A204.1 (cell line): ENCODE results near the gene CAST.

ENCODE experiments used
- FAIRE-seq: peaks from 2 replicates; lab custom pipeline; 2012; peaks lifted over from hg19 to GRCh38; lab: Jason Lieb, UNC

Gene CAST

GRCh38 chr5:96642281-96642640, 19.9 kb upstream of the CAST start:
- no peak for FAIRE-seq

- FAIRE-seq: no peak
These were observed 17.1 kb upstream of the CAST start for GRCh38 chr5:96645091-96645490.

DNA sequence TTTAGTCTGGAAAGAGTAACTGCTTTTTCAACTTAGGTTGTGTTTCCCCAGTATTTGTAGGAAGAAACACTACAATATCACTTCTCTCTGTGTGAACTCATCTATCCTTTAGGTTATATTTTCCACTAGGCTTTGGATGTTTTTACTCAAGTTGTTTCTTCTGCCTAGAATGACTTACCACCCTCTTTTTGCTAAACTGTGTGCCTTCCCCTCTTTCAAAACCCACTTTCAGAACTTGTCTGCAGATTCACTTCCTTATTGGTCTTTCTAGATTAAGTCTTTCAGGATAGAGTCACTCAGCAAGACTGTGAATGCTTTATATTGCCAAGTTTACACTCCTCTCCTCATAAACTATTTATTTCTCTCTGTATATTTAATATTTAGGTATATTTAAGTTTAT, 14.2 kb upstream of the CAST start:
- no peak for FAIRE-seq

DNA sequence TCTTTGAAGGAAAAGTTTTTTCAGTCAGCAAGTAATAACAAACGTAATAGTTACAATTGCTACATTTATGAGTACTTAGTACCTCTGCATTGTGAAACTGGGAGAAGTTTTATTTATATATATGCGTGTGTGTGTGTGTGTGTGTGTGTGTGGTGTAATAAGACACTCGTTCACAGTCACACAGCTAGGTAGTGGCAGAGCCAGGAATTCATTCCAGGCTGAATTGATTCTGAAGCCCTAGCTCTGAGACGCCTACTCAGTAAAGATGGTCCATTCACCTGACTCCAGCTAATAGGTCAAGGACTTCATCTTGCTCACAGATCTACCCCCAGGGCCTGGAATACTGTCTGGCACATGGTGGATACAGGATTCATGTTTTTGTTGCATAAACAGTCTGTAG, 13.6 kb upstream of the CAST start:
- no peak for FAIRE-seq

- no peak for FAIRE-seq
These were observed 12.9 kb upstream of the CAST start for GRCh38 chr5:96649251-96649662.

DNA sequence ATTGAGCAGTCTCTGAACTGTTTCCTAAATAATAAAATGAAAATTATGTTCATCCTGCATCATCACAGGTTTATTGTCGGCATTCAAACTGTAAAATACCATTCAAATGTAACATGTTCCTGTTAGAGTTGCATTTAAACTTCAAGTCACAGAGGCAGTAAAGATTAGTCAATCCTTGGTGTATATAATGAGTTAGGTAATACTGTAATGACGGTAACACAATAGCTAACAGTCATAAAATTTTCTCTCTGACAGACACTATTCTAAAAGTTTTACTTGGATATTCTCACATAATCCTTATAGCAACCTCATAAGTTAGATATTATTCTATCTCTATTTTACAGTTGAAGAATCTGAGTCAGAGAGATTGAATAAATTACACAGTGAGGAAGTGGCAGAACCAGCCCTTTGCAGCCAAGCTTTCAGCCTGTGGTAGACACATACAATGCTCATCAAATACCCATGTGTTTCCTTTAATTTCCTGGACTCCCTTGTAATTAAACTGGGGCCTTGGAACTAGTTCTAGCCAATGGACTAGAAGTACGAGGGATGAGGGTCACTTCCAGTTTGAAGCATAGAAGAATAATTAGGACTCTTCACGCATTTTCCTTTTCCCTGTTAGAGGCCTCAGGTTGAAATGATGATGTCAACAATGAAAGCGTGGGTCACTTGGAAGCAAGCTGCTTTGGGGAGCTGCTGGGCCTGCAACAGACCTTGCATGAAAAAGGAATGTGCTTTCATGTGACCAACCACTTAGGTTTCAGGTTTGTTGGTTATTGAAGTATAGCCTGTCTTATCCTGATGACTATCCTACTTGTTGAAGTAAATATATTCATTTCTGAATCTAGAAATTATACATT, 12.3 kb upstream of the CAST start:
- FAIRE-seq: no peak

GRCh38 chr5:96651047-96651446, 11.1 kb upstream of the CAST start:
- no peak for FAIRE-seq

GRCh38 chr5:96651948-96652753, 10.0 kb upstream of the CAST start:
- FAIRE-seq: no peak

DNA sequence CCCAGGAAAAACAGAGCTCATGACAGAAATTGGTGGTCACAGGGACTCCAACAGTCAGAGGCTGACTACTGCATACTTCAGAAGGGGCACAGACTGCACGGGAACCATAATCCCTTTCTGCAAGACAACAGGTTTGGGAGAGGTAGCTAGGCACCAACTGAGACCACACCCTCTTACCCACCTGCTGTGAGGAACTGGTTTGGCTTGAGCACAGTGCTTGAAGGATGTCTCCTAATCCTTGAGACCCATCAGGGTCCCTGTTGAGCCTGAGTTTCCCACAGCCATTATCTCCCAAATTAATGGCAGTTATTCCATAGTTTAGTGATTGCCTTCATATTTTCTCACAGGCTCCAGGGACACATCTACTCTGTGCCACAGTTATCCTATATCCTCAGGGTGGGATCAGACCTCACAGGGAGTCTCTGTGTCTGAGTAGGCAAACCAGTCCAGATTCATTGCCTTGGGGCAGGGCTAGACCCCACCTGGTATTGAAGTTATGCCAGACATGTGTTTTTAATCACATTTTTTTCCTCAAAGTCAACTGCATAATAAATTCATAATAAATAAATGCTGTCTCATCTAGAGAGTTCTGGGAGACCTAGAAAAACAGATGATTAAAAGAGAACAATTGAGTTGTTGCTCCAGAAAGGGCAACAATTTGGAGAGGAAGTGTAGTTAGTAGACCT, 9.3 kb upstream of the CAST start:
- no peak for FAIRE-seq

- no peak for FAIRE-seq
These were observed 8.0 kb upstream of the CAST start for GRCh38 chr5:96654209-96654608.

DNA sequence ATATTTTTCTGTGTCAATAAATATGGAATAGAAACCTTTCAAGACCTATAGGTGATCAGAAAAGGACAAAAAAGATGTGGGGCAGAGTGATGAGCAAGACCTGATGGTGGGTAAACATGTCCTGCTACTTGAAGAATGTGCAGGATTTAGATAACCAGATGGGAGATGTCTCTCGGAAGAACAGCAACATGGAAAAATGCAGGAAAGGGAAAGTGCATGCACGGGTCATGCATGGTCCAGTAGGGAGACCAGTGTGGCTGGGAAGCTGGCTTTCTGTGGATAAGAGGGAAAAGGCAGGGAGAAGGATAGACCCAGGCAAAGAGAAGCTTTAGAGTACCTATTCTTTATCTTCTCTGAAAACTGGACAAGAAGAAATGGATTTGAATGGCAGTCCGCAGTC, 7.1 kb upstream of the CAST start:
- no peak for FAIRE-seq

DNA sequence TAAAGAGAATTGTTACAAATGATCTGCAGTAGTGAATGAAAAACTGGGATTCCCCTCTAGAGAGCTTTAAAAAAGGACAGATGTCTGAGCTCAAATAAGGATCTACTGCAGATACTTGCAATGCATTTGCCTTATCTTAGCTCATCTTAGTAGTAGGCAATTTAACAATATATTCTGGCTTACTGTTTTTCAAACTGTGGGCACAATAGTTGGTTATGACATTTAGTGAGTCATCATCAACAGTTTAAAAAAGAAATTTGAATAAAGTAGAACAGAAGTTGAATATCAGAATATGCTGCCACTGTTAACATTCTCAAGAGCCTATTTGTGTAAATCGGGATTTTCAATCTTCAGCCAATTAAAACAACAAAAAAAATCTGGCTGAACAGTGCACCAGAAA, 6.7 kb upstream of the CAST start:
- no peak for FAIRE-seq

- FAIRE-seq: no peak
These were observed 5.1 kb upstream of the CAST start for GRCh38 chr5:96657068-96657467.

DNA sequence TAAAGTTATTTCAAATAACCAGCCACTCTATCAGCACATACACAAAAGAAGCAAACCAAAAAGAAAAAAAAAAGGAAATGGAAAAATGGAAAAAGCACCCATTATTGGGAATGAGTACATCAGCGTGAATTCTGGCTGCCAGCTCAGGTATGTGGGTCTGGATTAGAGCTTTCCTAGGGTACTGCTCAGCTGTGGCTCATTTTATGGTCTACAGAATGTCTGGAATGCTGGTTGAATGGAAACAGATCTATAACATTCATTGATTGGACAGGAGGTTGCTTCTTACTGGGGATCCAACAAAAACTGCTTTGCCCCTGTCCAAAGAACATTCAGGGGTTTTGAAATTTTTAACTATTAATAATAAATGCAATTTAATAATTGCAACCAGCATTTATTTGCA, 3.9 kb upstream of the CAST start:
- no peak for FAIRE-seq

DNA sequence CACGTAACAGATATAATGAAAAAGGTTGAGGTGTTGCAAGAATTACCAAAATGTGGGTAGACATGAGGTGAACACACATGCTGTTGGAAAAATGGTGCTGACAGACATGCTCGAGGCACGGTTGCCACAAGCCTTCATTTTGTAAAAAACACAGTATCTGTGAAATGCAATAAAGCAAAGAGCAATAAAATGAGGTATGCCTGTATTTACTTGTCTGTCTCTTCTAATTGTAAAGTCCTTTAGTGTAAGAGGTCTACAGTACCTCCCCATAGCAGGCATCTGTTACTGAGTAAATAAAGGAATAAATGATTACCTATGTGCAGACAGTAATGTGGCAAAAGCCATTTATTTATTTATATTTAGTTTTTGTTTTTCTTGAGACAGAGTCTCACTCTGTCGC, 3.0 kb upstream of the CAST start:
- FAIRE-seq: no peak

GRCh38 chr5:96660971-96661854, 963 bp upstream of the CAST start:
- no peak for FAIRE-seq

- no peak for FAIRE-seq
These were observed 746 bp downstream of the CAST start for GRCh38 chr5:96662725-96663518.

- no peak for FAIRE-seq
These were observed 1.4 kb downstream of the CAST start for GRCh38 chr5:96663608-96664007.

DNA sequence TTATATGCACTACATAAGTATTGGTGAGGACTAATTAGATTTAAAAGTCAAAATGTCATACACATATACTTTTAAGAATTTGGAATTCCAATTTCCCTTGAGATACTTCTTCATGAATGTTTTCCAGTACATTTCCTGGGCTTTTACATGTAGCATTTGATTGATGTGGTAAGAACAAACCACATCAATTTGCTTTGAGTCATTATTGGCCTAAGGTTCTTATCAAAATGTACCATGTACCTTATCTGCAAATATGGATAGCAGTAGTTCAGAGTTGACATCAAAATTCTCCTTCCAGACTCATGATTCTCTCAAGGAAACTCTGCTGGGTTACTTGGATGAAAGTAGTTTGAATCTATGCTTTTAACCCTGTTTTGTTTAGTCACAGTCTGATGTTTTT, 2.5 kb downstream of the CAST start:
- no peak for FAIRE-seq

GRCh38 chr5:96668725-96669124, 6.5 kb downstream of the CAST start:
- FAIRE-seq: no peak

DNA sequence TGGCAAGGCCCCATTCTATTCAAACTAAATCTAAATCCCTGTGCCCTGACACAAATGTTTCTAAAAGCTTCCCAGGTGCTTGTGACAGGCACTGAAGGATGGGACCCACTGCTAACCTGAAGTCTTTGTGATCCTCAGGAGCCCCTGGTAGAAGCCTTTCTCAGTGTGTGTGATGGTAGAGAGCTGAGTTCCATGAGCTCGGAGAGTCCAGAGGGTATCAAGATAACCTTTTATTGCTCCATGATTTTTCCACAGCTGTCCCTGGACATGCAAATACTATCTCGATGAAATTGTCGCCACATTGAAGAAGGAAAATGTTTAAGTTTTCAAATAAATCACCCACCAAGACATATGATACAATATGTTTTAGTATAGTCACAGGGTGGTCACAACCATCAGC, 7.7 kb downstream of the CAST start:
- FAIRE-seq: no peak
